Osteoblast (primary cell): Measurements from ENCODE around the gene GAB2. TPM values are rescaled to one million over a fixed set of nuclear protein-coding genes. Genes with fewer than 3 reads are reported as not detected.

Experiments
- DNase-seq: peaks from one replicate; pipeline ENCODE4 v3.0.0; 2011; ENCODE audit warnings: low spot score, mixed read lengths; ENCODE audit not compliant: insufficient read length; ENCODE audit errors: missing footprints
- H2AFZ ChIP-seq: 2 replicates; pipeline ENCODE4 v1.6.0; 2011; ENCODE audit warnings: mild to moderate bottlenecking, low read length
- H3K27ac ChIP-seq: 2 replicates; pipeline ENCODE4 v1.5.1; 2011; ENCODE audit warnings: mild to moderate bottlenecking, low read depth, low read length, moderate library complexity
- H3K27me3 ChIP-seq: 2 replicates; pipeline ENCODE4 v1.6.0; 2012; ENCODE audit warnings: mild to moderate bottlenecking, control low read depth, inconsistent platforms, low read length, moderate library complexity; ENCODE audit not compliant: insufficient read depth
- H3K36me3 ChIP-seq: 2 replicates; pipeline ENCODE4 v1.5.1; 2011; ENCODE audit warnings: mild to moderate bottlenecking, low read length, control low read depth, moderate library complexity; ENCODE audit not compliant: insufficient read depth
- H3K4me1 ChIP-seq: 2 replicates; pipeline ENCODE4 v1.5.1; 2011; ENCODE audit warnings: mild to moderate bottlenecking, low read length, control low read depth, moderate library complexity; ENCODE audit not compliant: insufficient read depth
- H3K4me2 ChIP-seq: 2 replicates; pipeline ENCODE4 v1.6.0; 2011; ENCODE audit warnings: mild to moderate bottlenecking, low read length; ENCODE audit not compliant: insufficient read depth
- H3K4me3 ChIP-seq: fragments of 200-600 bp; sonication (generic); 3 replicates; pipeline ENCODE4 v1.5.1; 2012; ENCODE audit warnings: mild to moderate bottlenecking, low read length, inconsistent platforms; ENCODE audit not compliant: insufficient read depth
- H3K79me2 ChIP-seq: 2 replicates; pipeline ENCODE4 v1.6.0; 2012; ENCODE audit warnings: mild to moderate bottlenecking, low read length, control low read depth, inconsistent platforms; ENCODE audit not compliant: insufficient read depth
- H3K9me3 ChIP-seq: 2 replicates; pipeline ENCODE4 v1.5.1; 2011; ENCODE audit warnings: low read depth, low read length, control low read depth
- H4K20me1 ChIP-seq: 2 replicates; pipeline ENCODE4 v1.6.0; 2012; ENCODE audit warnings: mild to moderate bottlenecking, low read length, control low read depth; ENCODE audit not compliant: insufficient read depth
- CTCF ChIP-seq: IDR thresholded peaks from 2 replicates; pipeline ENCODE4 v1.5.1; 2011; ENCODE audit warnings: mild to moderate bottlenecking, low read depth, low read length, moderate library complexity; ENCODE audit errors: extremely low read depth
- total RNA-seq: library from RNA; depleted of rRNA; stranded (reverse); fragments of >200 nt; gene quantifications from 2 replicates; pipeline ENCODE4 v1.2.3, GENCODE V29; 2012

The GAB2 gene
- total RNA-seq, 1 donor = 18.5 TPM

DNA sequence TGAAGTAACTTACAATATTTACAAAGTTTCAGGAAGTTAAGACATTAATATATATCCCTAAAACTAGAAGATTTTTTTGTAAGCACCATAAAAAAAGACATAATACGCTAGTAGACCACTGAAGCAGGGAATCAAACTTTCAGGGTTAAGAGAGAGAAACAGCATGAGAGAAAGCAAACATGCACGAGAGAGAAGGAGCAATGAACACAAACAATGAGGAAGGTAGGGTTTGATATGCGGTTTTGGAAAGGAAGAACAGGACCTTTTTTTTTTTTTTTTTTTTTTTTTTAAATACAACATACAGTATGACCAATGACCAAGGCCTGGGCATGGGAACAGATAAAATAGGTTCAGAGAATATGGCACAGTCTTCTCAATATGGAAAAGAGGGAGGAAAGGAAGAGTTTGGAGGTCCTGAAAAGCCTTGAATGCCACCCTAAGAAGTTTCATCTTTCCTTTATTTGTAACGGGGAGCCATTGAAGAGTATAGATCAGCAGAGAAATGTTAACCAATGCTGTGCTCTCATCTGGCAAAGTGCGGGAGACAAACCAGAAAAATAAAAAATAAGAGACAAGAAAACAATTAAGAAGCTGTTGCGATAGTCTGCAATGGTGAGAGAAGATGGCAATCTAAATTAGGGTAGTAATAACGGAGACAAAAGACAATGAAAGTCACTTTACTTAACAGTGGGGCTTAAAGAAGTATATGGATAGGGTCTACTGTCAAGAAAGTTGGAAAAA, 127.9 kb downstream of the GAB2 start:
- no peaks in the 10 kb centered on the region for H3K79me2 ChIP-seq
- no peaks in the 10 kb centered on the region for H3K27me3 ChIP-seq
- H3K4me2 ChIP-seq = no peak overlapping the region

GRCh38 chr11:78284260-78284659, 133.4 kb downstream of the GAB2 start:
- no peak overlapping the region for H3K27ac ChIP-seq
- no peaks in the 10 kb centered on the region for H3K36me3 ChIP-seq
- no peak for TF ChIP-seq CTCF
- no peaks in the 10 kb centered on the region for H4K20me1 ChIP-seq
- no peak overlapping the region for H3K4me3 ChIP-seq
- H2AFZ ChIP-seq = no peak overlapping the region
- no peaks in the 10 kb centered on the region for H3K9me3 ChIP-seq
- no peaks in the 10 kb centered on the region for H3K27me3 ChIP-seq
- H3K4me1 ChIP-seq = no peaks in the 10 kb centered on the region
- no peak overlapping the region for H3K4me2 ChIP-seq
- no peak for DNase-seq
- no peaks in the 10 kb centered on the region for H3K79me2 ChIP-seq

More for the DNA sequence above, 127.9 kb downstream of the GAB2 start:
- TF ChIP-seq CTCF = no peak
- no peaks in the 10 kb centered on the region for H4K20me1 ChIP-seq
- H3K9me3 ChIP-seq = no peaks in the 10 kb centered on the region
- no peaks in the 10 kb centered on the region for H3K36me3 ChIP-seq
- H3K4me1 ChIP-seq = no peaks in the 10 kb centered on the region
- no peak overlapping the region for H3K4me3 ChIP-seq
- H3K27ac ChIP-seq = no peak overlapping the region
- DNase-seq = no peak
- H2AFZ ChIP-seq = no peak overlapping the region

GRCh38 chr11:78282821-78283220, 134.8 kb downstream of the GAB2 start:
- H3K79me2 ChIP-seq = no peaks in the 10 kb centered on the region
- H3K4me2 ChIP-seq = no peak overlapping the region
- no peak overlapping the region for H3K27ac ChIP-seq

DNA sequence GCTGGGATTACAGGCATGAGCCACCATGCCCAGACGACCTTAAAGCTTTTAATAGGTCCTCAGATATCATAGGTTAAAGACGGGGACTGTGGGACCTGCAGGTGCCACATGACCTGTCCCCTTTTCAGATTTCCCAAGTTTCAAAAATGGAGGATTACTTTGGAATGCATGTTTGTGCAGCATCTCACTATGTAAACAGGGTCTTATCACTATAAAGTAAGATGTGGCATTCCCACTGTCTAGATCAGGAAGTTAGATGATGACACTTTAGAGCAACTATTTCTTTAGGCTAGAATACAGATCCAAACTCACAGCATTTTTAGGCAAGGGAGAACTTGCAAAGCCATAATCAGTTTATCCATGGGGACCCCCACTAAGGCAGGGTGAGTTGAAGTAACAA, 136.1 kb downstream of the GAB2 start:
- no peaks in the 10 kb centered on the region for H3K79me2 ChIP-seq
- no peak for DNase-seq

More at GRCh38 chr11:78282821-78283220, 134.8 kb downstream of the GAB2 start:
- H2AFZ ChIP-seq = no peak overlapping the region
- no peak overlapping the region for H3K4me3 ChIP-seq
- DNase-seq = no peak
- no peaks in the 10 kb centered on the region for H4K20me1 ChIP-seq
- TF ChIP-seq CTCF = no peak
- H3K27me3 ChIP-seq = no peaks in the 10 kb centered on the region
- H3K4me1 ChIP-seq = no peaks in the 10 kb centered on the region
- H3K9me3 ChIP-seq = no peaks in the 10 kb centered on the region
- H3K36me3 ChIP-seq = no peaks in the 10 kb centered on the region

More for the DNA sequence above, 136.1 kb downstream of the GAB2 start:
- TF ChIP-seq CTCF = no peak
- H3K27ac ChIP-seq = no peak overlapping the region
- no peak overlapping the region for H2AFZ ChIP-seq
- no peak overlapping the region for H3K4me3 ChIP-seq
- no peak overlapping the region for H3K4me2 ChIP-seq
- H3K27me3 ChIP-seq = no peaks in the 10 kb centered on the region
- H3K4me1 ChIP-seq = no peaks in the 10 kb centered on the region
- H4K20me1 ChIP-seq = no peaks in the 10 kb centered on the region
- H3K36me3 ChIP-seq = no peaks in the 10 kb centered on the region
- no peaks in the 10 kb centered on the region for H3K9me3 ChIP-seq
